RCC 7860 (cell line): ENCODE results near the gene TRMT112.

Experiments
- DNase-seq: peaks from one replicate; pipeline ENCODE4 v3.0.0-alpha.2; 2015; ENCODE audit warnings: low spot score
- FAIRE-seq: peaks from 2 replicates; lab custom pipeline; 2012; peaks lifted over from hg19 to GRCh38; lab: Jason Lieb, UNC

The TRMT112 gene

DNA sequence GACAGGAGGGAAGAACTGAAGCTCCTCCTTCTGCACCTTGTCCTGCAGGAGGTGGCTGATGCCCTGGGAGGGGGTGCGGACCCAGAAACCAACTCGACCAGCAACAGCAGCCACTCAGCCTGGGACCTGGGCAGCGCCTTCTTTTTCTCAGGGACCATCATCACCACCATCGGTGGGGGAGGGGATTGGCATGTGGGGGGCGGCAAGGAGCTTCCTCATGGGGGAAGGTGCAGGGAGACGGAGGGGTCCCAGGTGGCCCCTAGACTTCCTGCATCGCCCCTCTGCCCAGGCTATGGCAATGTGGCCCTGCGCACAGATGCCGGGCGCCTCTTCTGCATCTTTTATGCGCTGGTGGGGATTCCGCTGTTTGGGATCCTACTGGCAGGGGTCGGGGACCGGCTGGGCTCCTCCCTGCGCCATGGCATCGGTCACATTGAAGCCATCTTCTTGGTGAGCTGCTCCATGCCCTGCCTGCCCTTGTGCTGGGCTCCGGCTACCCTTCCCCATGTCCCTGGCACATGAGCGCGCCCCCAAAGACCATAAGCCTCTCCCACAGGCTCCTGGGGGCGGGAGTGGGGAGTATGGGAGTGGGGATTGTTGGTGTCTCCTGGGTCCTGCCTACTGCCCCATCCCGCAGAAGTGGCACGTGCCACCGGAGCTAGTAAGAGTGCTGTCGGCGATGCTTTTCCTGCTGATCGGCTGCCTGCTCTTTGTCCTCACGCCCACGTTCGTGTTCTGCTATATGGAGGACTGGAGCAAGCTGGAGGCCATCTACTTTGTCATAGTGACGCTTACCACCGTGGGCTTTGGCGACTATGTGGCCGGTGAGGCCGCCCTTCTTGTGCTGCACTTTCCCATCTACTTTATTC, 20.3 kb downstream of the TRMT112 start:
- FAIRE-seq (no peak), DNase-seq (no peak)

DNA sequence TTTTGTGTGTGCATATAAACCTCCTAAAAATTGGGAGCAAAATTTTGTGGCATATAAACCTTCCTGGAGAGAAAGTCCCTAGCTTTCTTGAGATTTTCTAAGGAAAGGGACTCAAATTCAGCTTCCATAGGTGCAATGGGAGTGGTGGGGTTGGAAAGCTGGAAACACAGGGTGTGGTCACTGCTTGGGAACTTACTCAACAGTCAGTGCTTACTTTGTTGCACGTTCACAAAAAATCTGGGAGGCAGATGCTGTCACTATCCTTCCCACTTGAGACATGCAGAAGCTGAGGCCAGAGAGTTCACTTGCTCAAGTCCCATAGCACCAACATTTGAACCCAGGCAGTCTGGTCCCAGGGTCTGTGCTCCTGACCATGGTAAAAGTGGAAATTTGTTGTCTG, 21.1 kb downstream of the TRMT112 start:
- DNase-seq (no peak), FAIRE-seq (no peak)

DNA sequence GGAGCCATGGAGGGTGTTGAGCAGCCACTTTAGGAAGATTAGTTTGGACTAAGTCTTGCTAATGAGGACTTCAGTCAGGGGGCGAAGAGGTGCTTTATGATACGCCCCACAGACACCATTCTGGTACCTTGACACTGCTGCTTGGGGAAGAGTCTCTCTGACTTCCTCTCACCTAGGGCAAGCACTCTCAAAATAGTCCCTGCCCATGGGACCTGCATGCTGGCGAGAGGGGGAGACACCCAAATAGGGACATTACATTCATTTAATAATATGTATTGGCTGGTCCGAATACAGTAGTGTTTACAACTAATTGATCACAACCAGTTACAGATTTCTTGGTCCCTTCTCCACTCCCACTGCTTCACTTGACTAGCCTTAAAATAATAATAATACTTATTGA, 21.6 kb downstream of the TRMT112 start:
- FAIRE-seq (no peak), DNase-seq (no peak)

- FAIRE-seq (no peak), DNase-seq (no peak)
Observed at GRCh38 chr11:64294774-64295173, 22.6 kb downstream of the TRMT112 start.

DNA sequence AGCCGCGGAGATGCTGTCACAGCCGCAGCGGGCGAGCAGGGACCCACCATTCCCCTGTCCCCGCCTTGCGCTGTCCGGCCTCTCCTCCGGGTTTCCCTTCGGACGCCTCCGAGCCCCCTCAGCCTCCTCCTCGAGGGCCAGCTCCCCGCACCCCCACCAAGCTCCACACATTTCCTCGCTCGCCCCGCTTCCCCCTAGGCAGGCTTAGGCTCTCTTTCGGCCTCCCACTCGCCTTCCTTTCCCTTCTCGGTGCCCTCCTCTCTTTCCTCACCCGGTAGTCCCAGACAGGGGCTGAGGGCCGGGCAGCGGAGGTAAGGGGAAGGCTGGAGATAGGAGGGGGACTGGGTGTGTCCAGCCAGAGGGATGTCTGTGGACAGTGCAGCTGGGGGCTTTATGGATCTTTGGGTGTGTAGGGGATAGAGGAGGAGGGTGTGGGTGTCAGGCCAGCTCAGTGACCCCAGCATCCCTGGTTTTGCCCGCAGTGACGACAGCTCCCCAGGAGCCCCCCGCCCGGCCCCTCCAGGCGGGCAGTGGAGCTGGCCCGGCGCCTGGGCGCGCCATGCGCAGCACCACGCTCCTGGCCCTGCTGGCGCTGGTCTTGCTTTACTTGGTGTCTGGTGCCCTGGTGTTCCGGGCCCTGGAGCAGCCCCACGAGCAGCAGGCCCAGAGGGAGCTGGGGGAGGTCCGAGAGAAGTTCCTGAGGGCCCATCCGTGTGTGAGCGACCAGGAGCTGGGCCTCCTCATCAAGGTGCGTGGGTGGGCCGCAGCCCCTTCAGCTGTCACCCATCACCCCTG, 24.7 kb downstream of the TRMT112 start:
- DNase-seq (no peak), FAIRE-seq (no peak)

DNA sequence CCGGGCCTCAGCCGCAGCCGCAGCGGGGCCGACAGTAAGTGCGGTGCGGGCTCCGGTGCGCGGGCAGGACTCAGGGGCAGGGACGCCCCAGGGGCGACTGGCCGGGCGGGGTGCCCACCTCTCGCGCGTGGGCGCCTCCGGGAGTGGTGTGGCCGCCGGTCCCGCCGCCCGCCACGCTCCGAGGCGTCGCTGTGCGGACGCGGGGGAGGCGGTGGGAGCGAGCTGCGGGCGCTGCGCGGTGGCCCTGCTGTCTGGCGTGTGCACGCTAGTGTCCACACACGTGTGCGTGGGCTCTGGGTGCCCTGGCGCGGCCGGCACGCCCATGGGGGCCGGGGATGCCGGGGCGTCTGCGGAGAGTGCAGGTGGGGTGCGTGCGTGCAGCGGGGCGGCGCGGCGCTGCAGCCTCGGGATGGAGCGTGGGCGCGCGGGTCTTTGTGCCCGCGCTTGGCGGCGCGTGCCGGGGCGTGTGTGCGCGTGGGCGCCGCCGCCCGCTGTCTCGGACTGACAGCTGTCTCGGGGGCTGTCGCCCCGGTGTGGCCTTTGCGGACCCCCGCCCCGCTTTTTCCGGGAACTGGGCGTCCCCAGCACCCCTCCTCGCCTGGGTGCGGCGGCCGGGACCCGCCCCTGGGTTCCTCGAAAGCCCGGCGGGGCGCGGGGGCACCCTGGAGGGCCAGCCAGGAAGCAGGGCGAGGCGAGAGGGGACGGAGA, 25.5 kb downstream of the TRMT112 start:
- DNase-seq (no peak), FAIRE-seq (no peak)

DNA sequence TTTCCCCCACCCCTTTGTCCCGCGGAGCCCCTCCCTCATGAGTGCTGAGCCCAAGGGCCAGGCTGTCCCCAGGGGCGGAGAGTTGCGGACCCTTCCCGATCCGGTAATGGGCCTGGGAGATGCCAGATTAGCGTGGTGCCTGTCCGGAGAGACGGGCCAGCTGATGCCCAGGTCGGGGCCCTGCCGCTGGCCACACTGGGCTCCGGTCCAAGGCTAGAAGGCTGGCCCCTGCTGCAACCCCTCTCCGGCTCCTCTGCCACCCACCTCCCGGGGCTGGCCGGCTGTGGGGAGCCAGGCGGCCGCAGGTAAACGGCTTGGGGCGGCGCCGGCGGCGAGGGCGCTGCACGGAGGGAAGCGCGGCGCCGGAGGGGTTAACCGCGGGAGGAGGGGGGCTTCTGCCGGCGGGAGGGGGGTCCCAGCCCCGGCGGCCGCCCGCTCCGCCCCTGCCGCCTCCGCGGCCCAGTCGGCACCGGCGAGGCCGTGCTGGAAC, 26.1 kb downstream of the TRMT112 start, which contains the start of gene KCNK4:
Gene KCNK4 (plus strand): TSS at position 41 of the 490 bp plus-strand sequence. CDS start 1,717 bp downstream, outside the sequence.
- no peak for FAIRE-seq
- no peak for DNase-seq

DNA sequence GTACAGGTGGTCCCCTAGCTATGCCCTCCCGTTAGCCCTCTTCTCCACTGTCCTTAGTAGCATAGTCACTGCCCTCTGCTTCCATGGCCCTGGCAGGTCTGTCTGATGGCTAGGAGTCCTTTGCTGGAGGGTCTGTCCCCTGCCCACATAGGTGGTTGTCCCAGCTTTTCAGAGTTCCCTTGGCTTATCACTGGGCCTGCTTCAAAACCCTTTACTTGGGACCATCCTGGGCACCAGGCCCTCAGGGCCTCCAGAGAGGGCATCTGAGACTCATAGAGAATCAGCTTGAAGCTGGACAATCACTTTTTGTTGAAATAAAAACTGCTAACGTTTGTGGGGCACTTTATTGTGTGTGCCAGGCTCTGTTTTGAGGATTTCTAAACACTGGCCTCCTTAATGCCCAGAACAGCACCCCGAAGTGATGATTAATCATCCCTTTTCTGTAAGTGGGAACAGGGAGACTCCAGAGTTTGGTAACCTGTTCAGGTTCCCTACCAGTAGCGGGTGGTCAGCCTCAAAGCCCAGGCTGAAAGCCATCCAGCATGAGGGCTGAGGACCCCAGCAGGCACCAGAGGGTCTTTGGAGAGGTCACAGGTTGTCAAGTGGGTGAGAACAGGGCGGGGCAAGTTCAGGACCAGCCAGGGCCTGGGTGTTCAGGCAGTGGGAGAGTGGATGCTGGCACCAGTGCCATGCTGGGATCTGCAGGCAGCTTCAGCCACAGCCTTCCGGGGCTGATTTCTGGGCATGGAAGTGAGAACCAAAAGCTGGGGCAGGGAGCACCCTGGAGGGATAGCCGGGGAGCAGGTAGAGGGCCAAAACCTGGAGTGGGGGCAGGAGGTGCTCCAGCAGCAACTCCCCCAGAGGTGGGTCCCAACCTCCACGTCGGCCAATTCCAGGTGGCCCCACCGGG, 26.8 kb downstream of the TRMT112 start:
- DNase-seq (no peak), FAIRE-seq (no peak)

DNA sequence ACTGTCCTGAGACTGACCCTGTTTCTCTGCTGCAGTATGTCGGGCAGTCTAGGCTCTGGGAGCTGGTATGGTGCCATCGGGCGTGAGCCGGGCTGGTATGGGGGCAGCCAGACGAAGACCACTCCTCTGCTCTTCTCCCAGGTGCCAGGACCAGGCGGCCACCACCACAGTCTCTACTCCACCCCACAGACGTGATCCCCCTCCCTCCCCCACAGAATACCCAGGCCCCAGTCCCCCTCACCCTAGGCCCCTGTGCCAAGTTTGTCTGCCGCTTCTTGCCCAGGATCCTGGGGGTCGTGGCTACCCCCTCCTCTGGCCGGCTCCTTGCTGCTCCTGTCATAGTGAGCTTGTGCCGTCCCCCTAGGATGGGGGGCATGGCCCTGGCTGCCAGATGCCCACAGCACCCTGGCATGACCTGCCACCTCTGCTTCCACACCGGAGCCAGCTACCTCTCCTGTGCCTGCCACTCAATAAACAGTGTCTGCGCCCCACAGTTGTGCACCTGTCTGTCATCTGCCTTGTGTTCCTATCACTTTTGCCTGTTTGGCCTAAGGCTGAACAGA, 28.3 kb downstream of the TRMT112 start:
- FAIRE-seq (no peak), DNase-seq (no peak)

- FAIRE-seq (no peak), DNase-seq (no peak)
Observed at GRCh38 chr11:64288353-64288750, 29.0 kb downstream of the TRMT112 start.

- no peak for DNase-seq
- FAIRE-seq: no peak
Observed at GRCh38 chr11:64287676-64288352, 29.5 kb downstream of the TRMT112 start.

DNA sequence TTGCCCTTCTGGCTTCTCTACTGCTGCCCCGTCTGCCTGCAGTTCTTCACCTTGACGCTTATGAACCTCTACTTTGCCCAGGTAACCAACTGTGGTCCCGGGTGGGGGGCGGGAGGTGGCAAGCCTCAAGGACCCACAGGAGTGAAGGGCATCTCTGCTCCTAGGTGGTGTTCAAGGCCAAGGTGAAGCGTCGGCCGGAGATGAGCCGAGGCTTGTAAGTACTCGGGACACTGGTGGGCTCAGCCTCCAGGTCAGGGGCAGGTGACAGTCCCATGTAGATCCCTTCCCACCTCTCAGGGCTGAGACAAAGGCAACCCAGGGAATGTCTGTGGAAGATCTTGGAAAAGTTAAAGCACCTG, 30.6 kb downstream of the TRMT112 start:
- FAIRE-seq: no peak
- DNase-seq: no peak

DNA sequence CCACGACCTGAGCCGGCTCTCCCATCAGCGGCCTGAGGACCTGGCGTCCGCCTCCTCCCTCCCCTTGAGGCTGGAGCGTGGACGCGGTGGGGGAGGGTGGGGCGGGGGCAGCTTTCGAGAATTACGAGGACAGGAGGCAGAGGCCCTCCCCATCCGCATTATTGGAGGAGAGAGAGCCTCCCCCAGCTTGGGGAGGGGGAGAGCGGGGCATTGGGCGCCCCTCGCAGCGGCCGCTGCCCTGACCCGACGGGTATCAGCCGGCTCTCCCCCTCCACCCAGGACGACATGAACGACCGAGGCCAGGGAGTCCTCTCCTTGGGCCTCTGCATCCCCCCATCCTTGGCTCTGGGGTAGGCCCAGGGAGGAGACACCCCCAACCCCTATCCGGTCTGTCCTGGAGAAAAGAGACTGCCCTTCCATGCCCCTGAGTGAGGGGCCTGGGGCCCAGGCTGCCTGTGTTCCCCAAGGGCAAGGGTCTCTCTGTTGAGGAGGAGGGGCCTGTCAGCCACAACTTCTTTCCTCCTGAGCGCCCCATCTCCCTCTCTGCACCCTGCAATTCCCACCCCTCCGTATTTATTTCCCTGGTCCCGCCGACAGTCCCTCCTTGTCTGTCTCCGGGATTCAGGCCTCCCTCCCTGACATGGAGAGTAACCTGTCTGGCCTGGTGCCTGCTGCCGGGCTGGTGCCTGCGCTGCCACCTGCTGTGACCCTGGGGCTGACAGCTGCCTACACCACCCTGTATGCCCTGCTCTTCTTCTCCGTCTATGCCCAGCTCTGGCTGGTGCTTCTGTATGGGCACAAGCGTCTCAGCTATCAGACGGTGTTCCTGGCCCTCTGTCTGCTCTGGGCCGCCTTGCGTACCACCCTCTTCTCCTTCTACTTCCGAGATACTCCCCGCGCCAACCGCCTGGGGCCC, 31.2 kb downstream of the TRMT112 start:
- FAIRE-seq: no peak

GRCh38 chr11:64284962-64285884, 32.1 kb downstream of the TRMT112 start, which contains the start of gene GPR137:
TSS of gene GPR137 (plus strand) at chr11:64285848. CDS start at chr11:64286525, 677 bp downstream.
- DNase-seq (peak; percentile 43), FAIRE-seq (no peak)

More for the DNA sequence above, 31.2 kb downstream of the TRMT112 start:
- peak; percentile 31 for DNase-seq

- DNase-seq: peak; percentile 77
Observed at GRCh38 chr11:64284048-64284961, 33.1 kb downstream of the TRMT112 start, which contains the start of gene BAD. TSS of gene BAD (minus strand) at chr11:64284665. CDS start at chr11:64284368, 297 bp downstream.

GRCh38 chr11:64283092-64283491, 34.3 kb downstream of the TRMT112 start:
- FAIRE-seq (no peak), DNase-seq (no peak)

More at GRCh38 chr11:64284048-64284961, 33.1 kb downstream of the TRMT112 start, which contains the start of gene BAD:
- FAIRE-seq: peak; percentile 16
